BLaER1 (cell line): ENCODE measurements around the gene OR52N4.

Experiments used
- H3K27ac ChIP-seq: shearing (Covaris generic); formaldehyde crosslinking; 2 replicates; pipeline ENCODE4 v1.8.1; 2022
- H3K27me3 ChIP-seq: shearing (Covaris generic); formaldehyde crosslinking; 2 replicates; pipeline ENCODE4 v1.8.1; 2022
- H3K36me3 ChIP-seq: shearing (Covaris generic); formaldehyde crosslinking; 2 replicates; pipeline ENCODE4 v1.8.1; 2022
- H3K4me1 ChIP-seq: shearing (Covaris generic); formaldehyde crosslinking; 2 replicates; pipeline ENCODE4 v1.8.1; 2022
- H3K4me2 ChIP-seq: shearing (Covaris generic); formaldehyde crosslinking; 2 replicates; pipeline ENCODE4 v1.8.1; 2022
- H3K4me3 ChIP-seq: shearing (Covaris generic); formaldehyde crosslinking; 2 replicates; pipeline ENCODE4 v1.8.1; 2022
- H3K9ac ChIP-seq: shearing (Covaris generic); formaldehyde crosslinking; 2 replicates; pipeline ENCODE4 v1.8.1; 2022
- H3K9me3 ChIP-seq: shearing (Covaris generic); formaldehyde crosslinking; 2 replicates; pipeline ENCODE4 v1.8.1; 2022
- H4K20me1 ChIP-seq: shearing (Covaris generic); formaldehyde crosslinking; 2 replicates; pipeline ENCODE4 v1.8.1; 2022
- Cebpa-rat ChIP-seq: shearing (Covaris generic); IDR thresholded peaks from 2 replicates; pipeline ENCODE4 v1.8.1; 2022

Gene OR52N4

DNA sequence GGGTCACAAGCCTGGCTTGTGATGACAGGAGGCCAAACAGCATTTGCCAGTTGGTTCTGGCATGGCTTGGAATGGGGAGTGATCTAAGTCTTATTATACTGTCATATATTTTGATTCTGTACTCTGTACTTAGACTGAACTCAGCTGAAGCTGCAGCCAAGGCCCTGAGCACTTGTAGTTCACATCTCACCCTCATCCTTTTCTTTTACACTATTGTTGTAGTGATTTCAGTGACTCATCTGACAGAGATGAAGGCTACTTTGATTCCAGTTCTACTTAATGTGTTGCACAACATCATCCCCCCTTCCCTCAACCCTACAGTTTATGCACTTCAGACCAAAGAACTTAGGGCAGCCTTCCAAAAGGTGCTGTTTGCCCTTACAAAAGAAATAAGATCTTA is 17.0 kb upstream of the OR52N4 start:
- Histone ChIP-seq H3K4me3 (no peak overlapping the region), H3K9me3 (peaks cover 12% of the 10 kb centered on the region), H4K20me1 (no peaks in the 10 kb centered on the region), H3K27ac (no peak overlapping the region), H3K4me1 (no peaks in the 10 kb centered on the region), H3K36me3 (no peaks in the 10 kb centered on the region), H3K4me2 (no peak overlapping the region), H3K27me3 (no peaks in the 10 kb centered on the region), H3K9ac (no peak overlapping the region)
- no peak for TF ChIP-seq Cebpa-rat

DNA sequence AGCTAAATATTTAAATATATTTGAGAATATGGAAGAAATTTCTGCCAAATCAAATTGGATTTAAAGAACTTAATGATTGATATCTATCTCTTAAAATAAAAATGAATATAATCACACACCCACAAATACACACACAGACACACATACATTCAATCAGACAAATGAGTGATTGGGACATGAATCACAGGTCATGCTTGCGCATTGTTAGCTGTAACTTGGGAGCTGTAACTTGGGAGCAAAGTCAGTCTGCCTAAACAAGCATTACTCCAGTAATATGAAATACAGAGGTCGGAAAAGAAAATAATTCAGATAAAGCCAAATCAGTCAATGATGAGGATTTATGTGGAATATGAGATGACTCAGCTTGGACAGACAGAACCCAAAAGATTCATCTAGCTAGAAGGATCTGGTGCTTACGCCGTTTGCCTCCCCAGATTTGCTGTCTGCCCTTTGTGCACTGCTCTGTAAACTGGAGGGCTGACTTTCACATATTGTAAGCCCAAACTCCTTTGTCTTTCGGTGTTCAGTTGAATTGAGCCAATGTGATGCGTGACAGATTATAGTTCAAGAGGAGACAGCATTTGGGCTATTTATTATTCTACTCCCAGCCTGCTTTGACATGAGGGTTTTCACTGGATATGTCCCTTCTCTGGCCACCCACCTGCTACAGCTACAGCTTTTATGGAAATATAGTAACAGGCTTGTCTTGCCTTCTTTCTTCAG is 16.2 kb upstream of the OR52N4 start:
- Histone ChIP-seq H3K4me3 (no peak overlapping the region), H3K9me3 (peaks cover 17% of the 10 kb centered on the region), H3K27me3 (no peaks in the 10 kb centered on the region), H4K20me1 (no peaks in the 10 kb centered on the region), H3K4me2 (no peak overlapping the region), H3K27ac (no peak overlapping the region), H3K4me1 (no peaks in the 10 kb centered on the region), H3K36me3 (no peaks in the 10 kb centered on the region), H3K9ac (no peak overlapping the region)
- no peak for TF ChIP-seq Cebpa-rat

DNA sequence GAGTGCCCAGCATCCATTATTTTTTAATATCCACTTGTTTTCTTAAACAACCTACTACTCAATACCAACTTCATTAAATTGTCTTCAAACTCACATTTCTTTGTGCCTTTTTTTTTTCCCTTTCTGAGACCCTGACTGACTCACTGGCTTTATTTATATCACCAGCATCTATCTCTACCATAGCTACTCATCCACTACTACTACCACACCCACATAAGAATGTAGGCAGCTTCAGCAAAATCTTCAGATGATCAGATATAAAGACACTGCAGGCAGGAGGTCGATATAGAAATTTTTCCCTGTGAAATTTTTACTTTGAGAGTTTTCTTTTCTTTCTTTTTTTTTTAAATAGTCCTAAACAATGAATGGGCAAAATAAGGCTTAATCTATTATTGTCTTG is 15.6 kb upstream of the OR52N4 start:
- no peak overlapping the region for H3K4me3 ChIP-seq
- no peaks in the 10 kb centered on the region for H3K36me3 ChIP-seq
- H3K4me1 ChIP-seq, result no peaks in the 10 kb centered on the region
- H3K27ac ChIP-seq, result no peak overlapping the region
- no peak overlapping the region for H3K9ac ChIP-seq
- TF ChIP-seq Cebpa-rat, result no peak
- no peaks in the 10 kb centered on the region for H4K20me1 ChIP-seq
- no peaks in the 10 kb centered on the region for H3K27me3 ChIP-seq
- peaks cover 17% of the 10 kb centered on the region for H3K9me3 ChIP-seq
- H3K4me2 ChIP-seq, result no peak overlapping the region

DNA sequence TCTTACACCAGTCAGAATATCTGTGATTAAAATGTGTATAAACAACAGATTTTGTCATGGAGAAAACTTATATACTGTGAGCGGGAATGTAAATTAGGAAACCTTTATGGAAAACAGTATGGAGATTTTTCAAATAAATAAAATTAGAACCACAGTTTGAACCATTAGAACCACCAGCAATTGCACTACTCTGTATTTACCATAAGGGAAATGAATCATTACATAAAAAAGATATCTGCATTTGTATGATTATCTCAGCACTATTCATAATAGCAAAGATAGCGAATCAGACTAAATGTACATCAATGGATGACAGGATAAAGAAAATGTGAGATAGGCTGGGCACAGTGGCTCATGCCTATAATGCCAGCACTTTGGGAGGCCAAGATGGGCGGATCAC is 7.4 kb upstream of the OR52N4 start:
- Histone ChIP-seq H3K27me3 (no peaks in the 10 kb centered on the region), H4K20me1 (no peaks in the 10 kb centered on the region), H3K9ac (no peak overlapping the region), H3K4me3 (no peak overlapping the region), H3K4me1 (no peaks in the 10 kb centered on the region), H3K36me3 (no peaks in the 10 kb centered on the region), H3K27ac (no peak overlapping the region), H3K9me3 (peaks cover 10% of the 10 kb centered on the region), H3K4me2 (no peak overlapping the region)
- TF ChIP-seq Cebpa-rat, result no peak

DNA sequence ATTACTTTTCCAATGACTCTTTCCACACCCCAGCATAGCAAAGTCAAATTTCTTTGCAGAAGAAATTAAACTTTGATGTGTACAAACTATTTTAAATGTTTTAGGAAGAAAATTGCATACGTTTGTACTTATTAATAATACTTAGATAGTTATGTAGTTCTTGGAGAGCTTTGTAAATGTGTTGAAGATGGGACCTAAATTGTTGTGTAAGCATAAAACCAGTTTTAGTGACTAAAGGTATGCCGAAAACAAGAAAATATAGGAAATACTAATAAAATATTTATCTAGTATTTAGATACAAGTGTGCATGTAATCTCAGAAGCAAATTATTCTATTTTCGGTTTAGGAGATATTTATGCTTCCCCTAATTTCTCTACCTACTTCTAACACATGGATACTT is 4.2 kb upstream of the OR52N4 start:
- Histone ChIP-seq H3K4me2 (no peak overlapping the region), H3K4me3 (no peak overlapping the region), H3K9me3 (no peaks in the 10 kb centered on the region), H3K36me3 (no peaks in the 10 kb centered on the region), H4K20me1 (no peaks in the 10 kb centered on the region), H3K27me3 (no peaks in the 10 kb centered on the region), H3K27ac (no peak overlapping the region), H3K4me1 (no peaks in the 10 kb centered on the region), H3K9ac (no peak overlapping the region)
- no peak for TF ChIP-seq Cebpa-rat

DNA sequence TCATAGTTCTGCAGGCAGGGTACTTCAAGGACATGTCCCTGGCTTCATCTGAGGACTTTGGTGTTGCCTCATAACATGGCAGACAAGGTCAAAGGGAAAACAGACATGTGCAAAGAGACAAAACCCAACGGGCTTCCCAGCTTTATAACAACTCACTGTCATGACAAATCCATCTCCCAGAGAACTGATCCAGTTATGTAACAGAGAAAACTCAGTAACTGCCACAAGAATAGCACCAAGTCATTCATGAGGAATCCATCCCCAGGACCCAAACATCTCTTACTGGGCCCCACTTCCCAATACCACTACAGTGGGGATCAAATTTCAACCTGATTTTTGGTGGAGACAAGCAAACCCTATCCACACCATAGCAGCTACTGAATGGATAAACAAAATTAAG is 13.0 kb downstream of the OR52N4 start:
- H4K20me1 ChIP-seq, result no peaks in the 10 kb centered on the region
- no peak for TF ChIP-seq Cebpa-rat
- no peaks in the 10 kb centered on the region for H3K4me1 ChIP-seq
- no peak overlapping the region for H3K4me2 ChIP-seq
- no peaks in the 10 kb centered on the region for H3K9me3 ChIP-seq
- H3K9ac ChIP-seq, result no peak overlapping the region
- no peak overlapping the region for H3K27ac ChIP-seq
- H3K4me3 ChIP-seq, result no peak overlapping the region
- no peaks in the 10 kb centered on the region for H3K27me3 ChIP-seq
- H3K36me3 ChIP-seq, result no peaks in the 10 kb centered on the region

DNA sequence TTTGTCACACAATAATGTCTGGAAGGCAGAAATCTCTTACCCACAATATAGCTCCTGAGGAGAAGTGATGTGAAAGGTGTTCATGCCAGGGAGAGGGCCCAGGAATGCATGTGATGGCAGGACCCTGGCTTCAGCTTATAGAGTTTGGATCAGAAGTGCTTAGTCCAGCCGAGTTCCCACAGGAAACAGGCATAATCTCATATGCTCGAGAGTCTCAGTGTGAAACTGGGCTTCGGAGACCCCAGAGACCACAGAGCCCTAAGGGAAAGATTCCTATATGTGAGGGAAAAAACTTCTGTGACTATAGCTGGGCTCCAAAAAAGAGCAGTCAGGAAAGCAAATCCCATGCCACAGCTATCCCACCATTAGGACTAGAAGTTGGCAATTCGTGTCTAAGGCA is 29.2 kb downstream of the OR52N4 start, which contains the start of gene OR52N5:
OR52N5 (minus strand) TSS at position 101 of the 400 bp plus-strand sequence. CDS start 4,721 bp downstream, outside the sequence.
- Histone ChIP-seq H3K27ac (no peak within 1 kb of the TSS), H4K20me1 (no peaks in the 10 kb centered on the region), H3K4me3 (no peak within 1 kb of the TSS), H3K4me2 (no peak within 1 kb of the TSS), H3K4me1 (peaks cover 28% of the 10 kb centered on the region), H3K9me3 (no peaks in the 10 kb centered on the region), H3K36me3 (no peaks in the 10 kb centered on the region), H3K27me3 (no peaks in the 10 kb centered on the region), H3K9ac (no peak within 1 kb of the TSS)
- no peak for TF ChIP-seq Cebpa-rat

DNA sequence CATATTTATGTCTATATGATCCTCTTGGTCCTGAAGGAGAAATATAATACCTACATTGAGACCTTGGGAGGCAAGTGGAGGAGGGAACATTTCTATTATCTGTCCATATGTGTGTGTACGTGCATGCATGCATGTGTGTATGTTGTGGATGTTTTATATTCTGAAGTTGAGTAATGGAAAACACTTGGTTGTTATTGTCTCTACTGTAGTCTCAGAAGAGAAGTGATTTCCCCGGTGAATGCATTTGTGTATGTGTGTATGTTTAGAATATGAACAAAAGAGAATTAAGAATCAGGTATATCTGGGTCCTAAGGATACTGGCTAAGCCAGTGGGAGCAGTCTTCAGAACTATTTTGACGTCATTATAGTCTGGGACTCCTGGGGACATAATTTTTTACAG is 37.1 kb downstream of the OR52N4 start, which contains the start of gene OR52N1:
OR52N1 (minus strand) TSS at position 101 of the 400 bp plus-strand sequence. CDS start 2,449 bp downstream, outside the sequence.
- no peak for TF ChIP-seq Cebpa-rat
- H3K27me3 ChIP-seq, result no peaks in the 10 kb centered on the region
- no peaks in the 10 kb centered on the region for H3K9me3 ChIP-seq
- no peaks in the 10 kb centered on the region for H3K36me3 ChIP-seq
- H3K4me3 ChIP-seq, result no peak within 1 kb of the TSS
- no peak within 1 kb of the TSS for H3K27ac ChIP-seq
- no peak within 1 kb of the TSS for H3K4me2 ChIP-seq
- no peaks in the 10 kb centered on the region for H4K20me1 ChIP-seq
- H3K4me1 ChIP-seq, result no peaks in the 10 kb centered on the region
- H3K9ac ChIP-seq, result no peak within 1 kb of the TSS

DNA sequence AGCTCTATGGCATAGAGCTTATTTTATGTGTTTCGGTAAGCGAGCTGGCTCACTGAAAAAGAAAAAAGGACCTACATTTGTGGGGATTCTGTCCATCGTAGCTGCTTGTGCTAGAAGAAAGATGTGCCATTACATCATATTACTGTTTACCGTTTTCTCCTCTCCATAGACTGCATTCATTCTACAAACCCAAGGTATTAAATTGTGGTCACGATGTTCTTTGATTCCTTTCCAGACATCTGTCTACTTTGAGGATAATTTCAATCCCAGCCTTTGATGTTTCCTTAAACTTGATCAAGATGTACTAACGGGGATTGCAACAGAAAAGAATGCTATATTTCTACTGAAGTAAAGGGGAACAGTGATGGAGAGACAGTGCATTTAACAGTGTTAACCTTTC is 42.5 kb downstream of the OR52N4 start:
- H3K4me2 ChIP-seq, result no peak overlapping the region
- no peaks in the 10 kb centered on the region for H3K36me3 ChIP-seq
- no peaks in the 10 kb centered on the region for H4K20me1 ChIP-seq
- no peak overlapping the region for H3K9ac ChIP-seq
- no peak overlapping the region for H3K27ac ChIP-seq
- no peak overlapping the region for H3K4me3 ChIP-seq
- no peaks in the 10 kb centered on the region for H3K9me3 ChIP-seq
- TF ChIP-seq Cebpa-rat, result no peak
- peaks cover 9% of the 10 kb centered on the region for H3K4me1 ChIP-seq
- H3K27me3 ChIP-seq, result no peaks in the 10 kb centered on the region

DNA sequence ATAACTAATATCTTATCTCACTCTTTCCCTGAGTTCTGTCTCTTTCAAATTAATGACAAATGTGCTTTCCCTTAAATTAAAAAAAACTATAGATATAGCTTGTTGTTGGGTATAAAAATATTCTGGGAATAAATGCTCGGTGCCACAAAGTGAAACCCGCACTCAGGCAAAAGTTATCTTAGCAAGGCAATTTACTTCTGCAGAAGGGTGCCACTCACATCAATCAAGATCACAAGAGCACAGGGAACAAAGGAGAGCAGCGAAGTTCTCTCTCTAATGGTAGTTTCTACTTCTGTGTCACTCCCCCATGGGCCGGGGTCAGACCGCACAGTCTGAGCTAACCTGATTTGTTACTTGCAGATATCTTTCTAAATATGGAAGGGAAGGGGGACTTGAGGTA is 49.9 kb downstream of the OR52N4 start:
- no peak overlapping the region for H3K4me2 ChIP-seq
- H3K27ac ChIP-seq, result no peak overlapping the region
- no peaks in the 10 kb centered on the region for H3K27me3 ChIP-seq
- H3K9ac ChIP-seq, result no peak overlapping the region
- no peaks in the 10 kb centered on the region for H3K36me3 ChIP-seq
- no peaks in the 10 kb centered on the region for H4K20me1 ChIP-seq
- no peak overlapping the region for H3K4me3 ChIP-seq
- H3K9me3 ChIP-seq, result peaks cover 16% of the 10 kb centered on the region
- TF ChIP-seq Cebpa-rat, result no peak
- H3K4me1 ChIP-seq, result peaks cover 16% of the 10 kb centered on the region
